MM.1S (cell line): Measurements from ENCODE around the gene YEATS2.

ENCODE experiments used
- DNase-seq: peaks from one replicate; pipeline ENCODE4 v3.0.0-alpha.2; 2015
- H2AFZ ChIP-seq: fragments of 300-600 bp; sonication (generic); 2 replicates; pipeline ENCODE4 v1.6.0; 2016; ENCODE audit warnings: antibody characterized with exemption, low read length
- H3F3A ChIP-seq: fragments of 300-600 bp; sonication (generic); 2 replicates; pipeline ENCODE4 v1.6.1; 2016; ENCODE audit warnings: mild to moderate bottlenecking, antibody characterized with exemption, low read length, moderate library complexity, mixed read lengths; ENCODE audit not compliant: insufficient read depth
- H3K27ac ChIP-seq: fragments of 300-600 bp; sonication (generic); 2 replicates; pipeline ENCODE4 v1.5.1; 2016; ENCODE audit warnings: mild to moderate bottlenecking, low read length
- H3K27me3 ChIP-seq: fragments of 300-600 bp; sonication (generic); replicated peaks from 2 replicates; pipeline ENCODE4 v1.6.0; 2016; ENCODE audit warnings: low read length; ENCODE audit not compliant: insufficient read depth
- H3K36me3 ChIP-seq: fragments of 300-600 bp; sonication (generic); replicated peaks from 2 replicates; pipeline ENCODE4 v1.6.1; 2016; ENCODE audit warnings: mild to moderate bottlenecking, low read length, mixed read lengths; ENCODE audit not compliant: insufficient read depth
- H3K4me1 ChIP-seq: fragments of 300-600 bp; sonication (generic); 2 replicates; pipeline ENCODE4 v1.6.1; 2016; ENCODE audit warnings: low read length, mixed read lengths
- H3K4me2 ChIP-seq: fragments of 300-600 bp; sonication (generic); 2 replicates; pipeline ENCODE4 v1.6.0; 2016; ENCODE audit warnings: low read depth, low read length
- H3K4me3 ChIP-seq: fragments of 300-600 bp; sonication (generic); 2 replicates; pipeline ENCODE4 v1.5.1; 2016; ENCODE audit warnings: low read length, mixed read lengths
- H3K79me2 ChIP-seq: fragments of 300-600 bp; sonication (generic); 2 replicates; pipeline ENCODE4 v1.6.1; 2016; ENCODE audit warnings: mixed run types, low read length, mixed read lengths
- H3K9ac ChIP-seq: fragments of 300-600 bp; sonication (generic); 2 replicates; pipeline ENCODE4 v1.6.1; 2016; ENCODE audit warnings: low read length, mixed read lengths
- H3K9me2 ChIP-seq: fragments of 300-600 bp; sonication (generic); replicated peaks from 2 replicates; pipeline ENCODE4 v1.6.1; 2016; ENCODE audit warnings: mild to moderate bottlenecking, low read length, mixed read lengths; ENCODE audit not compliant: insufficient read depth
- H3K9me3 ChIP-seq: fragments of 300-600 bp; sonication (generic); replicated peaks from 2 replicates; pipeline ENCODE4 v1.6.1; 2016; ENCODE audit warnings: mild to moderate bottlenecking, low read length, mixed read lengths; ENCODE audit not compliant: insufficient read depth
- H4K20me1 ChIP-seq: fragments of 300-600 bp; sonication (generic); 2 replicates; pipeline ENCODE4 v1.6.1; 2016; ENCODE audit warnings: mild to moderate bottlenecking, low read length, moderate library complexity, mixed read lengths; ENCODE audit not compliant: insufficient read depth
- CTCF ChIP-seq: fragments of 300-600 bp; sonication (generic); IDR thresholded peaks from 2 replicates; pipeline ENCODE4 v1.5.1; 2016; ENCODE audit warnings: antibody characterized with exemption, low read length, mixed read lengths
- EZH2 ChIP-seq: fragments of 300-600 bp; sonication (generic); optimal IDR thresholded peaks from 2 replicates; pipeline ENCODE3; 2017; ENCODE audit warnings: low read depth, mild to moderate bottlenecking, antibody characterized with exemption, low read length, mixed read lengths
- EZH2phosphoT487 ChIP-seq: fragments of 300-600 bp; sonication (generic); IDR thresholded peaks from 2 replicates; pipeline ENCODE4 v1.6.1; 2018; ENCODE audit warnings: antibody characterized with exemption, low read length

The YEATS2 gene

DNA sequence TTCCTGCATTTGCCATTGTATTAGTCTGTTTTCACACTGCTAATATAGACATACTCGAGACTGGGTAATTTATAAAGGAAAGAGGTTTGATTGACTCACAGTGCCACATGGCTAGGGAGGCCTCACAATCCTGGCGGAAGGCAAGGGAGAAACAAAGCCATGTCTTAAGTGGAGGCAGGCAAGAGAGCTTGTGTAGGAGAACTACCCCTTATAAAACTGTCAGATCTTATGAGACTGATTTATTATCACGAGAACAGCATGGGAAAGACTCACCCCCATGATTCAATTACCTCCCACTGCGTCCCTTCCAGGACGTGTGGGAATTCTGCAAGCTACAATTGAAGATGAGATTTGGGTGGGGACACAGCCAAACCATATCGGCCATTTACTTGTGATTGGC, 27.8 kb downstream of the YEATS2 start:
- Histone ChIP-seq H3F3A (no peaks in the 10 kb centered on the region), H3K4me3 (no peak overlapping the region), H3K79me2 (0 out of 2 replicates have a peak, but pooled peaks cover 10% of the 10 kb centered on the region), H3K9ac (no peak overlapping the region), H3K27ac (no peak overlapping the region), H3K4me1 (no peaks in the 10 kb centered on the region), H3K4me2 (no peak overlapping the region), H3K36me3 (peaks cover 21% of the 10 kb centered on the region), H4K20me1 (0 out of 2 replicates have a peak, but pooled peaks cover under 1% of the 10 kb centered on the region), H2AFZ (no peak overlapping the region), H3K9me2 (no peaks in the 10 kb centered on the region), H3K27me3 (no peaks in the 10 kb centered on the region), H3K9me3 (no peaks in the 10 kb centered on the region)
- DNase-seq: no peak
- TF ChIP-seq EZH2phosphoT487 (no peak), CTCF (no peak), EZH2 (no peak)

- Histone ChIP-seq H3K9me3 (no peaks in the 10 kb centered on the region), H3K9ac (no peak overlapping the region), H3K79me2 (peaks cover 11% of the 10 kb centered on the region; the same call in 1 of the 2 replicates), H3K27ac (no peak overlapping the region), H3K4me1 (no peaks in the 10 kb centered on the region), H3K4me3 (no peak overlapping the region), H2AFZ (no peak overlapping the region), H4K20me1 (no peaks in the 10 kb centered on the region), H3K4me2 (no peak overlapping the region), H3F3A (no peaks in the 10 kb centered on the region), H3K9me2 (no peaks in the 10 kb centered on the region), H3K36me3 (peaks cover 19% of the 10 kb centered on the region), H3K27me3 (no peaks in the 10 kb centered on the region)
- TF ChIP-seq CTCF (no peak), EZH2phosphoT487 (no peak), EZH2 (no peak)
- no peak for DNase-seq
Observed at GRCh38 chr3:183728204-183728603, 30.6 kb downstream of the YEATS2 start.

- no peaks in the 10 kb centered on the region for H3K27me3 ChIP-seq
- H3K79me2 ChIP-seq: peaks cover 19% of the 10 kb centered on the region; the same call in 1 of the 2 replicates
- no peak overlapping the region for H3K27ac ChIP-seq
- H3K9me2 ChIP-seq: no peaks in the 10 kb centered on the region
- DNase-seq: no peak
- no peaks in the 10 kb centered on the region for H3K9me3 ChIP-seq
- H3K4me2 ChIP-seq: no peak overlapping the region
- H3K9ac ChIP-seq: no peak overlapping the region
- no peaks in the 10 kb centered on the region for H4K20me1 ChIP-seq
- H3K36me3 ChIP-seq: peaks cover 23% of the 10 kb centered on the region
- TF ChIP-seq CTCF (no peak), EZH2phosphoT487 (no peak), EZH2 (no peak)
- H2AFZ ChIP-seq: no peak overlapping the region
- H3F3A ChIP-seq: no peaks in the 10 kb centered on the region
- no peak overlapping the region for H3K4me3 ChIP-seq
- no peaks in the 10 kb centered on the region for H3K4me1 ChIP-seq
Observed at GRCh38 chr3:183730361-183730760, 32.8 kb downstream of the YEATS2 start.
